Nephron progenitor cell (in vitro differentiated cells): Measurements from ENCODE around the gene CALCB.

Source experiments
- DNase-seq: peaks from one replicate; pipeline ENCODE4 v3.0.0; 2021
- H3K27ac Mint-ChIP-seq: 2 replicates; pipeline ENCODE4 v1.8.0; 2021; ENCODE audit warnings: mild to moderate bottlenecking, moderate library complexity, mixed read lengths
- H3K27me3 Mint-ChIP-seq: 2 replicates; pipeline ENCODE4 v1.8.0; 2021; ENCODE audit warnings: mild to moderate bottlenecking, low read depth, mixed read lengths; ENCODE audit not compliant: poor library complexity
- H3K36me3 Mint-ChIP-seq: 2 replicates; pipeline ENCODE4 v1.8.0; 2021; ENCODE audit warnings: low read depth, mixed read lengths
- H3K4me1 Mint-ChIP-seq: 2 replicates; pipeline ENCODE4 v1.8.0; 2021; ENCODE audit warnings: mixed read lengths
- H3K4me3 Mint-ChIP-seq: 2 replicates; pipeline ENCODE4 v1.8.0; 2021; ENCODE audit warnings: mild to moderate bottlenecking, moderate library complexity, mixed read lengths
- H3K9me3 Mint-ChIP-seq: 2 replicates; pipeline ENCODE4 v1.8.0; 2021; ENCODE audit warnings: mild to moderate bottlenecking, moderate library complexity, mixed read lengths
- CTCF ChIP-seq: fragments of 200-600 bp; sonication (generic); IDR thresholded peaks from 2 replicates; pipeline ENCODE4 v1.5.0; 2021; ENCODE audit warnings: antibody characterized with exemption

CALCB gene

GRCh38 chr11:15117751-15118150 is 44.4 kb downstream of the CALCB start:
- Mint-ChIP-seq H3K4me1 (peaks cover 20% of the 10 kb centered on the region), H3K27me3 (peaks cover 66% of the 10 kb centered on the region), H3K27ac (no peak overlapping the region), H3K4me3 (no peak overlapping the region), H3K36me3 (no peaks in the 10 kb centered on the region), H3K9me3 (no peaks in the 10 kb centered on the region)
- no peak for TF ChIP-seq CTCF
- no peak for DNase-seq

- Mint-ChIP-seq H3K36me3 (no peaks in the 10 kb centered on the region), H3K4me1 (peaks cover 14% of the 10 kb centered on the region), H3K4me3 (no peak overlapping the region), H3K27me3 (peaks cover 60% of the 10 kb centered on the region), H3K27ac (no peak overlapping the region), H3K9me3 (no peaks in the 10 kb centered on the region)
- TF ChIP-seq CTCF, result no peak
- DNase-seq, result no peak
Measured at GRCh38 chr11:15118431-15118830, 45.0 kb downstream of the CALCB start.

GRCh38 chr11:15119352-15119751 is 46.0 kb downstream of the CALCB start:
- Mint-ChIP-seq H3K27me3 (peaks cover 54% of the 10 kb centered on the region), H3K36me3 (no peaks in the 10 kb centered on the region), H3K27ac (no peak overlapping the region), H3K9me3 (no peaks in the 10 kb centered on the region), H3K4me1 (peaks cover 6% of the 10 kb centered on the region), H3K4me3 (no peak overlapping the region)
- DNase-seq, result no peak
- no peak for TF ChIP-seq CTCF

GRCh38 chr11:15119826-15120225 is 46.4 kb downstream of the CALCB start:
- Mint-ChIP-seq H3K27ac (no peak overlapping the region), H3K27me3 (peaks cover 54% of the 10 kb centered on the region), H3K4me3 (no peak overlapping the region), H3K36me3 (no peaks in the 10 kb centered on the region), H3K4me1 (peaks cover 4% of the 10 kb centered on the region), H3K9me3 (no peaks in the 10 kb centered on the region)
- no peak for TF ChIP-seq CTCF
- DNase-seq, result no peak

- no peak for DNase-seq
- Mint-ChIP-seq H3K27me3 (peaks cover 34% of the 10 kb centered on the region), H3K4me1 (no peaks in the 10 kb centered on the region), H3K4me3 (no peak overlapping the region), H3K9me3 (no peaks in the 10 kb centered on the region), H3K36me3 (no peaks in the 10 kb centered on the region), H3K27ac (no peak overlapping the region)
- no peak for TF ChIP-seq CTCF
Measured at GRCh38 chr11:15123849-15124248, 50.5 kb downstream of the CALCB start.

- H3K36me3 Mint-ChIP-seq, result no peaks in the 10 kb centered on the region
- no peak for DNase-seq
- no peaks in the 10 kb centered on the region for H3K4me1 Mint-ChIP-seq
- H3K4me3 Mint-ChIP-seq, result no peak overlapping the region
- no peaks in the 10 kb centered on the region for H3K9me3 Mint-ChIP-seq
- no peak for TF ChIP-seq CTCF
- peaks cover 31% of the 10 kb centered on the region for H3K27me3 Mint-ChIP-seq
- H3K27ac Mint-ChIP-seq, result no peak overlapping the region
Measured at GRCh38 chr11:15124528-15124927, 51.1 kb downstream of the CALCB start.
